Measurements from ENCODE around the gene STX11.

Gene STX11

DNA sequence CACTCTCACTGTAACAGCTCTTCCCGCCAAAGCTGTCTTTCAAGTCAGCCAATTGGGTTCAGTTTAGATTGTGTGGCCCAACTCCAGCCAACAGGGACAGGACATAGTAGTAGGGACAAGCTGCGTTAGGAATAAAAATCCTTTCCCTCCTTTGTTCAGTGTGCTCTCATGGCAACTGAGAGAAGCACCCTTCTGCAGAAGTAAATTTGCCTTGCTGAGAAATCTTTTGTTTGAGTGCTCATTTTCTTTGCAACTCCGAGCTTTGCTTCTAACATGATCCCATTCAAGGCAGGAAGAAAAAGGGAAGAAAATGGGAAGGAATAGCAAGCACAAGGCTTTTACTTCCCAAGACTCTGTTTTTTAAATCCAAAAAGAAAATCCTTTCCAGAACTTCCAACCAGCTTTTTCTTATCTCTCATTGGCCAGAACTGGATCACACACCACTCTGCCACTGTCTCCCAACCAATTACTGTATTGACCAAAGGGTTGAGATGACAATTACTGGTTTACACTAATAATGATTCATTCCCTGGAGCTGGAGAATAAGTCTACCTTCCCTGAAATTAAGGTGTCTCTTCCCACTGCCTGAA is 52.7 kb downstream of the STX11 start:
- H3K9ac ChIP-seq = no peak overlapping the region
- H3K4me2 ChIP-seq = no peak overlapping the region
- TF ChIP-seq, protein P1, sequence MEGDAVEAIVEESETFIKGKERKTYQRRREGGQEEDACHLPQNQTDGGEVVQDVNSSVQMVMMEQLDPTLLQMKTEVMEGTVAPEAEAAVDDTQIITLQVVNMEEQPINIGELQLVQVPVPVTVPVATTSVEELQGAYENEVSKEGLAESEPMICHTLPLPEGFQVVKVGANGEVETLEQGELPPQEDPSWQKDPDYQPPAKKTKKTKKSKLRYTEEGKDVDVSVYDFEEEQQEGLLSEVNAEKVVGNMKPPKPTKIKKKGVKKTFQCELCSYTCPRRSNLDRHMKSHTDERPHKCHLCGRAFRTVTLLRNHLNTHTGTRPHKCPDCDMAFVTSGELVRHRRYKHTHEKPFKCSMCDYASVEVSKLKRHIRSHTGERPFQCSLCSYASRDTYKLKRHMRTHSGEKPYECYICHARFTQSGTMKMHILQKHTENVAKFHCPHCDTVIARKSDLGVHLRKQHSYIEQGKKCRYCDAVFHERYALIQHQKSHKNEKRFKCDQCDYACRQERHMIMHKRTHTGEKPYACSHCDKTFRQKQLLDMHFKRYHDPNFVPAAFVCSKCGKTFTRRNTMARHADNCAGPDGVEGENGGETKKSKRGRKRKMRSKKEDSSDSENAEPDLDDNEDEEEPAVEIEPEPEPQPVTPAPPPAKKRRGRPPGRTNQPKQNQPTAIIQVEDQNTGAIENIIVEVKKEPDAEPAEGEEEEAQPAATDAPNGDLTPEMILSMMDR (conservative IDR thresholded peaks at IDR 0.05; ENCODE audit: low read depth, low read length) = no peak
- H3K27ac ChIP-seq = no peak overlapping the region
- no peaks in the 10 kb centered on the region for H3K27me3 ChIP-seq (ENCODE audit: insufficient read depth, low read depth)
- H3K4me3 ChIP-seq (IDR thresholded peaks at IDR 0.05; ENCODE audit: insufficient read depth, low read depth, low read length) = no peak overlapping the region
- H4K20me1 ChIP-seq (ENCODE audit: insufficient read depth) = no peaks in the 10 kb centered on the region
- H3K4me1 ChIP-seq (ENCODE audit: low read depth, poor library complexity, severe bottlenecking) = no peaks in the 10 kb centered on the region
- no peaks in the 10 kb centered on the region for H3K79me2 ChIP-seq (ENCODE audit: insufficient read depth, low read depth)
- no peaks in the 10 kb centered on the region for H3K36me3 ChIP-seq (ENCODE audit: insufficient read depth)
- no peak overlapping the region for H2AFZ ChIP-seq (ENCODE audit: low read depth)

DNA sequence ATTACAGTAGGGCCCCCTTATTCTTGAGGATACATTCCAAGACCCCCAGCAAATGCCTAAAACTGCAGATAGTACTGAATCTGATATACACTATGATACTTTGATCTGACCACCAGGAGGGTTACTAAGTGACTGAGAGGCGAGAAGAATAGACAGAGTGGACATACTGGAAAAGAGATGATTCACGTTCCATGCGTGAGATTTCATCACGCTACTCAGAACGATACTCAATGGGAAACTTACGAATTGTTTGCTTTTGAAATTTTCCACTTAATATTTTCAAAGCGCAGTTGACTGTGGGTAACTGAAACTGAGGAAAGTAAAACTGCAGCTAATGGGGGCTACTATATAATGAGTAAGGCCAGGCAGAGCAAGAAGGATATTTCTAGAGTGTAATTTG is 60.8 kb downstream of the STX11 start:
- TF ChIP-seq, protein P1 (conservative IDR thresholded peaks at IDR 0.05; ENCODE audit: low read depth, low read length) = no peak
- H3K79me2 ChIP-seq (ENCODE audit: insufficient read depth, low read depth) = no peaks in the 10 kb centered on the region
- H4K20me1 ChIP-seq (ENCODE audit: insufficient read depth) = no peaks in the 10 kb centered on the region
- no peak overlapping the region for H3K9ac ChIP-seq
- no peak overlapping the region for H2AFZ ChIP-seq (ENCODE audit: low read depth)
- no peaks in the 10 kb centered on the region for H3K36me3 ChIP-seq (ENCODE audit: insufficient read depth)
- H3K27me3 ChIP-seq (ENCODE audit: insufficient read depth, low read depth) = no peaks in the 10 kb centered on the region
- no peak overlapping the region for H3K4me2 ChIP-seq
- peaks cover 6% of the 10 kb centered on the region for H3K4me1 ChIP-seq (ENCODE audit: low read depth, poor library complexity, severe bottlenecking)
- H3K4me3 ChIP-seq (IDR thresholded peaks at IDR 0.05; ENCODE audit: insufficient read depth, low read depth, low read length) = no peak overlapping the region
- H3K27ac ChIP-seq = no peak overlapping the region

DNA sequence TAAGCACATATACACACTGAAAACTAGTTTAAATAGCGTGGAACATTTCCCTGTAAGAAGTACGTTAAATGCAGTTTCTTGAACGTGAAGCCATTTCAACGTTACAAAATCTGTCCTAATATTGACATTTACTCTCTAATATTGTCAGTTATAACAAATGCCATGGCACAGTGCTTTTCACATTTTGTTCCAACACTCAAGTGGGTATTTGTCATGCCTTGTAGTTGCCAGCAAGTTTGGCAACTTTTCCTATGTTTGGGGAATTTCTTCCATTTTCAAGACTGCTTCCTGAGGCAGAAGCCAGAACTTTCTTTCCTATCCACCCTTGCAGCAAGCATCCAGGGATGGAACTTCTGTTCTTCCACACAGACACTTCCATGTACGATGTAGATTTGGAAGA is 63.0 kb downstream of the STX11 start:
- no peak overlapping the region for H3K4me3 ChIP-seq (IDR thresholded peaks at IDR 0.05; ENCODE audit: insufficient read depth, low read depth, low read length)
- H3K4me2 ChIP-seq = no peak overlapping the region
- TF ChIP-seq, protein P1 (conservative IDR thresholded peaks at IDR 0.05; ENCODE audit: low read depth, low read length) = no peak
- no peak overlapping the region for H3K9ac ChIP-seq
- no peak overlapping the region for H2AFZ ChIP-seq (ENCODE audit: low read depth)
- H3K79me2 ChIP-seq (ENCODE audit: insufficient read depth, low read depth) = no peaks in the 10 kb centered on the region
- no peaks in the 10 kb centered on the region for H3K36me3 ChIP-seq (ENCODE audit: insufficient read depth)
- peaks cover 14% of the 10 kb centered on the region for H3K4me1 ChIP-seq (ENCODE audit: low read depth, poor library complexity, severe bottlenecking)
- H3K27ac ChIP-seq = no peak overlapping the region
- H3K27me3 ChIP-seq (ENCODE audit: insufficient read depth, low read depth) = no peaks in the 10 kb centered on the region
- H4K20me1 ChIP-seq (ENCODE audit: insufficient read depth) = no peaks in the 10 kb centered on the region

DNA sequence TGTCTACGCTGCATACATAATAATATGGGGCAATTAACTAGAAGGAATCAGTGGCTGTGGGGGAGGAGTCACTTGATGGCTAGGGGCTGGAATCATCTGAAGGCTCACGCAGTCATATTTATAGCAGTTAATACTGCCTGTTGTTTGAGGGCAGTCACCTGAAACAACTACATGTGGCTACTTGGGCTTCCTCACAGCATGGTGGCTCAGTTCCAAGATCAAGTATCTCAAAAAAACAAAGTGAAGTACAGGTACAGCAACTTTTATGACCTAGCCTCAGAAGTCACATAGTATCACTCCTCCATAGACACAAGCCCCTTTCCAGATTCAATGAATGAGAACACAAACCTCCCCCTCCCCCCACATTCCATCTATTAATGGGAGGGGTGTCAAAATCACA is 63.7 kb downstream of the STX11 start:
- peaks cover 21% of the 10 kb centered on the region for H3K4me1 ChIP-seq (ENCODE audit: low read depth, poor library complexity, severe bottlenecking)
- TF ChIP-seq, protein P1 (conservative IDR thresholded peaks at IDR 0.05; ENCODE audit: low read depth, low read length) = no peak
- no peak overlapping the region for H3K4me2 ChIP-seq

More for the DNA sequence above, 63.7 kb downstream of the STX11 start:
- Histone ChIP-seq H3K4me3 (IDR thresholded peaks at IDR 0.05; ENCODE audit: insufficient read depth, low read depth, low read length) (no peak overlapping the region), H3K27ac (no peak overlapping the region), H2AFZ (ENCODE audit: low read depth) (no peak overlapping the region), H3K36me3 (ENCODE audit: insufficient read depth) (no peaks in the 10 kb centered on the region), H3K27me3 (ENCODE audit: insufficient read depth, low read depth) (no peaks in the 10 kb centered on the region), H4K20me1 (ENCODE audit: insufficient read depth) (no peaks in the 10 kb centered on the region), H3K9ac (no peak overlapping the region), H3K79me2 (ENCODE audit: insufficient read depth, low read depth) (no peaks in the 10 kb centered on the region)
